ENCODE data around the gene DAGLB. TPM values are rescaled to one million over a fixed set of nuclear protein-coding genes. Genes with fewer than 3 reads are reported as not detected.

Gene DAGLB
- total and polyA plus RNA-seq, 10 of the 15 experiments (the other 5 are each of a cell fraction or from before 2014, with no cell fraction given): 1.2 to 13.3 (median 10.1) TPM

GRCh38 chr7:6479067-6479466 is 31.3 kb upstream of the DAGLB start:
- POLR2A ChIA-PET: interaction anchor here (0.9 kb wide), 1 partner anchor 97 kb away, joined by 3 read pairs; no protein-coding TSS in a partner anchor
- TF ChIP-seq CHD2 (IDR thresholded peaks at IDR 0.05; ENCODE audit: borderline replicate concordance, low read depth, low read length) (no peak), RUNX3 (IDR thresholded peaks at IDR 0.05; ENCODE audit: low read length) (no peak), BCL11A (IDR thresholded peaks at IDR 0.05; ENCODE audit: low read depth, low read length) (no peak), MTA2 (IDR thresholded peaks at IDR 0.05; ENCODE audit: low read depth) (no peak), ZNF622 (IDR thresholded peaks at IDR 0.05) (no peak), USF2 (IDR thresholded peaks at IDR 0.05; ENCODE audit: borderline replicate concordance, low read depth, low read length) (no peak), REST (IDR thresholded peaks at IDR 0.05; ENCODE audit: low read depth, low read length) (no peak), SREBF1 (IDR thresholded peaks at IDR 0.05; ENCODE audit: low read length) (no peak), BMI1 (IDR thresholded peaks at IDR 0.05; ENCODE audit: borderline replicate concordance) (no peak), CHD1 (IDR thresholded peaks at IDR 0.05; ENCODE audit: low read depth, low read length) (no peak), ZNF592 (IDR thresholded peaks at IDR 0.05) (no peak), SKIL (IDR thresholded peaks at IDR 0.05; ENCODE audit: low read depth, poor library complexity, severe bottlenecking) (no peak)

More at GRCh38 chr7:6479067-6479466, 31.3 kb upstream of the DAGLB start:
- Histone ChIP-seq H3K9me3 (replicated peaks; ENCODE audit: control insufficient read depth, insufficient read depth, low read length) (no peaks in the 10 kb centered on the region), H2AFZ (ENCODE audit: control insufficient read depth, low read depth, low read length) (no peak overlapping the region), H3K9ac (ENCODE audit: control insufficient read depth, insufficient read depth, low read length) (no peak overlapping the region), H3K36me3 (ENCODE audit: control insufficient read depth in 2 of 2, insufficient read depth in 2 of 2, low read length in 1 of 2) (peaks cover 0 to 20% of the 10 kb centered on the region in 2 experiments), H4K20me1 (ENCODE audit: control insufficient read depth, insufficient read depth) (peaks cover 6% of the 10 kb centered on the region), H3K4me1 (ENCODE audit: control insufficient read depth, insufficient read depth, low read length) (peaks cover 28% of the 10 kb centered on the region), H3K27me3 (replicated peaks in 1 of 2; ENCODE audit: control insufficient read depth in 2 of 2, insufficient read depth in 2 of 2, low read length in 1 of 2) (no peaks in the 10 kb centered on the region), H3K4me3 (no peak overlapping the region; the same call in 1 of the 2 replicates), H3K27ac (ENCODE audit: control insufficient read depth, insufficient read depth) (no peak overlapping the region), H3K79me2 (ENCODE audit: control insufficient read depth, insufficient read depth, low read length) (peaks cover 90% of the 10 kb centered on the region), H3K4me2 (ENCODE audit: control insufficient read depth, insufficient read depth) (no peak overlapping the region)
- ATAC-seq (no peak), FAIRE-seq (no peak), DNase-seq (ENCODE audit: low read depth, low spot score) (no peak)
- ChIA-PET RAD21 (ENCODE audit: unreplicated experiment) (no interaction called here), CTCF (interaction anchor here (1.2 to 1.4 kb wide), 2 partner anchors 31 to 482 kb away, joined by 3 to 4 read pairs; no protein-coding TSS in a partner anchor), SMC1A (ENCODE audit: uncharacterized antibody, unreplicated experiment) (interaction anchor here (1.5 kb wide), 2 partner anchors 12 to 31 kb away, joined by 4 to 5 read pairs; partner anchors contain the start of gene DAGLB)
- intact Hi-C loops (cut with micrococcal nuclease; ENCODE audit: unreplicated experiment) (no loop called here), in situ Hi-C loops (cut with MboI) (no loop called here)
- no TSS peak for BruUV-seq (replicated peaks)
- WGBS (ENCODE audit: insufficient coverage, insufficient replicate concordance, low lambda C conversion rate, missing lambda C conversion rate): 1% methylated on average over 8 of the region's 8 CpGs
